Measurements from ENCODE around the gene GNB3. TPM values are rescaled to one million over a fixed set of nuclear protein-coding genes. Genes with fewer than 3 reads are reported as not detected.
A peak's percentile ranks its signal among the peaks of the same experiment; 100 is the strongest.

GNB3 gene
- polyA plus RNA-seq, 1 of the 3 experiments (the other 2 are of a cell fraction) = 12.9 TPM

GRCh38 chr12:6851921-6852650 is 11.4 kb downstream of the GNB3 start, which contains the start of gene USP5:
TSS of gene USP5 (plus strand) at chr12:6852150. CDS start at chr12:6852180, 30 bp downstream.
- peak within 1 kb of the TSS; percentile 67 for H2AFZ ChIP-seq (ENCODE audit: low read depth)
- peaks cover 7 to 17% of the 10 kb centered on the region in 2 experiments for H3K4me1 ChIP-seq (ENCODE audit: control insufficient read depth in 1 of 2, insufficient read depth in 2 of 2, low read depth in 1 of 2, low read length in 1 of 2)
- H3K4me3 ChIP-seq (ENCODE audit: low read depth in 2 of 2, low read length in 1 of 2) = peak within 1 kb of the TSS; percentile 70 to 76
- peaks cover 70% of the 10 kb centered on the region for H3K79me2 ChIP-seq (ENCODE audit: insufficient read depth)
- no peaks in the 10 kb centered on the region for H3K27me3 ChIP-seq (ENCODE audit: insufficient read depth)
- DNase-seq = peak; percentile 92
- no peaks in the 10 kb centered on the region for H3K9me2 ChIP-seq
- H3K4me2 ChIP-seq = peak within 1 kb of the TSS; percentile 96
- H4K20me1 ChIP-seq (ENCODE audit: insufficient read depth) = no peaks in the 10 kb centered on the region; the same call in 1 of the 2 replicates
- peaks cover 21 to 38% of the 10 kb centered on the region in 2 experiments for H3K36me3 ChIP-seq (replicated peaks in 1 of 2; ENCODE audit: control insufficient read depth in 1 of 2, insufficient read depth in 2 of 2, low read length in 1 of 2)
- H3K9ac ChIP-seq = peak within 1 kb of the TSS; percentile 65
- CTCF ChIA-PET = interaction anchor here (1.0 to 19.4 kb wide), 7 partner anchors 12 to 339 kb away, joined by 3 to 225 read pairs (median 11); partner anchors contain the start of genes GNB3, MLF2, P3H3 and SPSB2
- H3K9me3 ChIP-seq = no peaks in the 10 kb centered on the region
- 2% methylated on average over 11 of the region's 65 CpGs for WGBS (ENCODE audit: low lambda C conversion rate)
- POLR2A ChIA-PET = interaction anchor here (0.8 to 3.4 kb wide), 25 partner anchors 10 to 359 kb away, joined by 3 to 57 read pairs (median 6); partner anchors contain the start of genes C12orf57, COPS7A, GAPDH and GNB3
- peaks cover 21% of the 10 kb centered on the region for H3F3A ChIP-seq (replicated peaks; ENCODE audit: insufficient read depth)
- peak within 1 kb of the TSS; percentile 73 to 97 for H3K27ac ChIP-seq (ENCODE audit: low read depth in 2 of 2, low read length in 1 of 2)
- TF ChIP-seq TCF12 (IDR thresholded peaks at IDR 0.05) = peak; percentile 45; the same call in 1 of the 2 replicates
- TF ChIP-seq FOSL2 (IDR thresholded peaks at IDR 0.05; ENCODE audit: borderline replicate concordance, low read depth) = no peak
- peak; percentile 90 for TF ChIP-seq ELF1 (IDR thresholded peaks at IDR 0.05)
- no peak for TF ChIP-seq RXRA (IDR thresholded peaks at IDR 0.05; ENCODE audit: borderline replicate concordance, low read depth)
- TF ChIP-seq EZH2phosphoT487 (IDR thresholded peaks at IDR 0.05; ENCODE audit: borderline replicate concordance, low read depth) = no peak
- no peak for TF ChIP-seq RCOR1 (IDR thresholded peaks at IDR 0.05; ENCODE audit: low read length)
- no peak for TF ChIP-seq MEF2A (IDR thresholded peaks at IDR 0.05; ENCODE audit: borderline replicate concordance, low read depth)
- no peak; the same call in none of the 2 replicates for TF ChIP-seq POLR2AphosphoS5 (IDR thresholded peaks at IDR 0.05; ENCODE audit: low read depth, low read length)
- peak; percentile 81 for TF ChIP-seq NRF1 (IDR thresholded peaks at IDR 0.05; ENCODE audit: low read depth, low read length)
- peak; percentile 76; the same call in 1 of the 2 replicates for TF ChIP-seq ZBTB33 (IDR thresholded peaks at IDR 0.05; ENCODE audit: borderline replicate concordance, low read depth)
- TF ChIP-seq GABPA (IDR thresholded peaks at IDR 0.05; ENCODE audit: low read depth) = peak; percentile 88
- peak; percentile 43; the same call in 1 of the 2 replicates for TF ChIP-seq MAX (IDR thresholded peaks at IDR 0.05; ENCODE audit: low read depth)
- no peak for TF ChIP-seq FOXJ3 (CRISPR knock-in tag; IDR thresholded peaks at IDR 0.05)
- TF ChIP-seq TEAD4 (IDR thresholded peaks at IDR 0.05; ENCODE audit: borderline replicate concordance, insufficient read depth) = no peak
- TF ChIP-seq USF1 (IDR thresholded peaks at IDR 0.05; ENCODE audit: borderline replicate concordance, low read depth) = peak; percentile 35; the same call in 1 of the 2 replicates
- no peak for TF ChIP-seq FOXM1 (IDR thresholded peaks at IDR 0.05; ENCODE audit: low read depth)
- TF ChIP-seq YY1 (IDR thresholded peaks at IDR 0.05; ENCODE audit: low read depth) = peak; percentile 89
- TF ChIP-seq TAF1 (IDR thresholded peaks at IDR 0.05; ENCODE audit: borderline replicate concordance, low read depth, low read length) = peak; percentile 50; the same call in 1 of the 2 replicates
- TF ChIP-seq PBX3 (IDR thresholded peaks at IDR 0.05) = peak; percentile 97
- TF ChIP-seq CTCF (IDR thresholded peaks at IDR 0.05) = 0 out of 2 replicates have a peak, but pooled peaks have one; percentile 7
- peak; percentile 40; the same call in 1 of the 2 replicates for TF ChIP-seq RFX5 (IDR thresholded peaks at IDR 0.05; ENCODE audit: low read length)
- no peak for TF ChIP-seq EP300 (IDR thresholded peaks at IDR 0.05; ENCODE audit: borderline replicate concordance in 1 of 2, low read depth in 1 of 2, low read length in 1 of 2)
- TF ChIP-seq SMC3 (IDR thresholded peaks at IDR 0.05; ENCODE audit: low read depth, low read length) = no peak
- TF ChIP-seq NFIC (IDR thresholded peaks at IDR 0.05; ENCODE audit: borderline replicate concordance) = peak; percentile 98
- no peak; the same call in 1 of the 2 replicates for TF ChIP-seq USF2 (IDR thresholded peaks at IDR 0.05; ENCODE audit: borderline replicate concordance, low read depth, low read length)

All from SK-N-SH (cell line).